HepG2 (cell line): ENCODE results near the gene KCTD19. TPM values are rescaled to one million over a fixed set of nuclear protein-coding genes. Genes with fewer than 3 reads are reported as not detected.

Experiments
- ARID5B ChIP-seq: IDR thresholded peaks from 2 replicates; pipeline ENCODE4 v1.4.0; 2020; ENCODE audit warnings: mild to moderate bottlenecking, missing genetic modification reagents
- DBP ChIP-seq: sonication (generic); formaldehyde crosslinking; IDR thresholded peaks from 2 replicates; pipeline ENCODE4 v1.4.0; 2020; ENCODE audit warnings: missing genetic modification reagents; ENCODE audit errors: not compliant biosample characterization
- HOXA5 ChIP-seq: sonication (generic); formaldehyde crosslinking; IDR thresholded peaks from 2 replicates; pipeline ENCODE4 v1.4.0; 2020; ENCODE audit warnings: missing genetic modification reagents
- KLF6 ChIP-seq: IDR thresholded peaks from 2 replicates; pipeline ENCODE4 v1.8.0; 2016; ENCODE audit warnings: missing biosample characterization, missing genetic modification reagents
- MXD3 ChIP-seq: IDR thresholded peaks from 2 replicates; pipeline ENCODE4 v1.6.1; 2016; ENCODE audit warnings: mild to moderate bottlenecking, missing biosample characterization, missing genetic modification reagents
- NCOA5 ChIP-seq: sonication (generic); formaldehyde crosslinking; IDR thresholded peaks from 2 replicates; pipeline ENCODE4 v1.4.0; 2020; ENCODE audit warnings: missing genetic modification reagents
- NR2C2 ChIP-seq: sonication (generic); formaldehyde crosslinking; IDR thresholded peaks from 2 replicates; pipeline ENCODE4 v1.4.0; 2020; ENCODE audit warnings: missing genetic modification reagents, mild to moderate bottlenecking, moderate library complexity, borderline replicate concordance
- PRMT3 ChIP-seq: sonication (generic); formaldehyde crosslinking; IDR thresholded peaks from 2 replicates; pipeline ENCODE4 v1.8.1; 2022; ENCODE audit warnings: low read depth, mild to moderate bottlenecking, moderate library complexity, missing genetic modification reagents, borderline replicate concordance
- ZBED4 ChIP-seq: sonication (generic); formaldehyde crosslinking; IDR thresholded peaks from 2 replicates; pipeline ENCODE4 v1.4.0; 2020; ENCODE audit warnings: missing genetic modification reagents, borderline replicate concordance
- ZBTB33 ChIP-seq: sonication (generic); formaldehyde crosslinking; IDR thresholded peaks from 2 replicates; pipeline ENCODE4 v1.4.0; 2020; ENCODE audit warnings: missing genetic modification reagents
- ZFP36 ChIP-seq: fragments of 150-350 bp; IDR thresholded peaks from 2 replicates; pipeline ENCODE4 v1.6.1; 2018; ENCODE audit warnings: borderline replicate concordance, low read length, low read depth; ENCODE audit not compliant: partially characterized antibody
- ZKSCAN8 ChIP-seq: IDR thresholded peaks from 2 replicates; pipeline ENCODE4 v1.6.1; 2016; ENCODE audit warnings: borderline replicate concordance, missing genetic modification reagents, missing compliant biosample characterization
- ZNF335 ChIP-seq: sonication (generic); formaldehyde crosslinking; IDR thresholded peaks from 2 replicates; pipeline ENCODE4 v1.4.0; 2020; ENCODE audit warnings: missing genetic modification reagents
- ZNF460 ChIP-seq: sonication (generic); formaldehyde crosslinking; IDR thresholded peaks from 2 replicates; pipeline ENCODE4 v1.5.1; 2020; ENCODE audit warnings: missing genetic modification reagents, mild to moderate bottlenecking, borderline replicate concordance
- ZNF619 ChIP-seq: sonication (generic); formaldehyde crosslinking; IDR thresholded peaks from 2 replicates; pipeline ENCODE4 v1.4.0; 2020; ENCODE audit warnings: mild to moderate bottlenecking, missing genetic modification reagents
- ZNF747 ChIP-seq: sonication (generic); formaldehyde crosslinking; IDR thresholded peaks from 2 replicates; pipeline ENCODE4 v1.8.1; 2023; ENCODE audit warnings: missing genetic modification reagents, mild to moderate bottlenecking, borderline replicate concordance
- ZNF788 ChIP-seq: sonication (generic); formaldehyde crosslinking; IDR thresholded peaks from 2 replicates; pipeline ENCODE4 v1.5.0; 2020; ENCODE audit warnings: mild to moderate bottlenecking, missing genetic modification reagents, borderline replicate concordance
- ZSCAN21 ChIP-seq: sonication (generic); formaldehyde crosslinking; IDR thresholded peaks from 2 replicates; pipeline ENCODE4 v1.8.0; 2022; ENCODE audit warnings: mild to moderate bottlenecking, missing genetic modification reagents, moderate library complexity, borderline replicate concordance
- polyA plus RNA-seq, 8 experiments: library from polyadenylated mRNA; depleted of rRNA in 3 of 8; stranded (reverse) in 7 of 8; unstranded in 1 of 8; fragments of >200 nt; fragmentation: Illumina TruSeq in 4 of 8; extraction: Trizol in 4 of 8; gene quantifications; 2 replicates each; pipeline versions ENCODE4 v1.2.1 to v1.2.3, GENCODE V29; 2011 to 2016; ENCODE audit warnings: low read depth in 4 of 8, missing spikeins in 1 of 8, mixed read lengths in 1 of 8; ENCODE audit not compliant: insufficient read depth in 1 of 8
- total RNA-seq, 5 experiments: library from RNA; depleted of rRNA; stranded (reverse); fragments of >200 nt; fragmentation: Illumina TruSeq; extraction: Trizol; gene quantifications; 2 replicates each; pipeline ENCODE4 v1.2.3, GENCODE V29; 2016; ENCODE audit warnings: low read depth in 1 of 5

Gene KCTD19
- total and polyA plus RNA-seq, 2 of the 13 experiments (the other 11 are each of a cell fraction or from before 2014, with no cell fraction given) = not detected

GRCh38 chr16:67278773-67279295, 47.7 kb downstream of the KCTD19 start (continued):
- no peak for TF ChIP-seq ZNF747 (CRISPR knock-in tag)
- TF ChIP-seq KLF6 (CRISPR knock-in tag) = no peak
- peak; percentile 32; the same call in 1 of the 2 replicates for TF ChIP-seq HOXA5
- no peak for TF ChIP-seq ARID5B (CRISPR knock-in tag)
- TF ChIP-seq ZNF335 (CRISPR knock-in tag) = peak; percentile 54; the same call in 1 of the 2 replicates
- peak; percentile 76; the same call in 1 of the 2 replicates for TF ChIP-seq ZNF619 (CRISPR knock-in tag)
- TF ChIP-seq ZSCAN21 (CRISPR knock-in tag) = no peak; the same call in 1 of the 2 replicates
- TF ChIP-seq DBP (CRISPR knock-in tag) = no peak
- TF ChIP-seq ZFP36 = no peak
- TF ChIP-seq ZNF788 (CRISPR knock-in tag) = no peak; the same call in 1 of the 2 replicates
- TF ChIP-seq PRMT3 (CRISPR knock-in tag) = no peak
- no peak for TF ChIP-seq NR2C2 (CRISPR knock-in tag)
- no peak; the same call in 1 of the 2 replicates for TF ChIP-seq MXD3 (CRISPR knock-in tag)
- no peak; the same call in 1 of the 2 replicates for TF ChIP-seq ZBTB33 (CRISPR knock-in tag)
- no peak for TF ChIP-seq NCOA5 (CRISPR knock-in tag)
- no peak for TF ChIP-seq ZKSCAN8 (CRISPR knock-in tag)
- no peak for TF ChIP-seq ZBED4
- no peak for TF ChIP-seq ZNF460 (CRISPR knock-in tag)
